K562 (cell line): Measurements from ENCODE around the gene PRICKLE3. TPM values are rescaled to one million over a fixed set of nuclear protein-coding genes. Genes with fewer than 3 reads are reported as not detected.

Experiments used
- CHD1 ChIP-seq: fragments of 200-600 bp; sonication (generic); IDR thresholded peaks from one replicate; pipeline ENCODE4 v1.6.1; 2012; ENCODE audit warnings: mild to moderate bottlenecking, moderate library complexity, low read length, inconsistent platforms
- CTBP1 ChIP-seq: fragments of 450-650 bp; IDR thresholded peaks from 2 replicates; pipeline ENCODE4 v1.6.1; 2016; ENCODE audit warnings: borderline replicate concordance
- POLR2B ChIP-seq: fragments of 450-650 bp; IDR thresholded peaks from 2 replicates; pipeline ENCODE4 v1.6.1; 2018; ENCODE audit warnings: low read depth; ENCODE audit not compliant: partially characterized antibody
- RAD21 ChIP-seq, 2 experiments: fragments of 250-450 bp in 1 of 2; fragments of 450-650 bp in 1 of 2; sonication (Bioruptor Pico) in 1 of 2; formaldehyde crosslinking in 1 of 2; IDR thresholded peaks in 1 of 2; conservative IDR thresholded peaks in 1 of 2; 2 replicates each; pipeline versions ENCODE4 v1.4.0 to v1.8.0; 2020 to 2022; ENCODE audit warnings: mild to moderate bottlenecking in 2 of 2, moderate library complexity in 1 of 2
- RB1 ChIP-seq: fragments of 450-650 bp; IDR thresholded peaks from 2 replicates; pipeline ENCODE4 v1.6.1; 2017; ENCODE audit warnings: low read depth, mild to moderate bottlenecking
- RBFOX2 ChIP-seq: fragments of 200-400 bp; formaldehyde crosslinking; IDR thresholded peaks from 2 replicates; pipeline ENCODE4 v1.6.1; 2017; ENCODE audit warnings: low read depth, mild to moderate bottlenecking, low read length, moderate library complexity
- ZEB2 ChIP-seq: fragments of 450-650 bp; IDR thresholded peaks from 2 replicates; pipeline ENCODE4 v1.6.1; 2016
- ZNF124 ChIP-seq: sonication (generic); formaldehyde crosslinking; IDR thresholded peaks from 2 replicates; pipeline ENCODE4 v1.8.1; 2022; ENCODE audit warnings: missing genetic modification reagents
- ZNF146 ChIP-seq: IDR thresholded peaks from one replicate; pipeline ENCODE4 v1.6.1; 2018; ENCODE audit warnings: missing compliant biosample characterization; ENCODE audit not compliant: unreplicated experiment
- ZNF165 ChIP-seq: fragments of 250-450 bp; sonication (Bioruptor Pico); IDR thresholded peaks from 2 replicates; pipeline ENCODE4 v1.4.0; 2020; ENCODE audit warnings: borderline replicate concordance
- ZNF717 ChIP-seq: fragments of 250-450 bp; sonication (Bioruptor Pico); IDR thresholded peaks from 2 replicates; pipeline ENCODE4 v1.5.0; 2021
- polyA plus RNA-seq, 8 experiments: library from polyadenylated mRNA; depleted of rRNA in 4 of 8; stranded (reverse) in 5 of 8; unstranded in 3 of 8; fragments of >200 nt; fragmentation: Nextera tagmentation in 2 of 8; fragmentation: Illumina TruSeq in 1 of 8; extraction: Ambion mirVana in 2 of 8; extraction: Trizol in 1 of 8; gene quantifications; 2 replicates each; pipeline versions ENCODE4 v1.2.1 to v1.2.3, GENCODE V29; 2011 to 2014; ENCODE audit warnings: inconsistent platforms in 1 of 8, missing spikeins in 1 of 8
- total RNA-seq, 7 experiments: library from RNA; depleted of rRNA in 6 of 7; stranded (reverse); fragments of >200 nt in 6 of 7; fragmentation: Illumina TruSeq in 2 of 7; extraction: Trizol in 2 of 7; gene quantifications; 2 replicates each; pipeline versions ENCODE4 v1.2.1 to v1.2.3, GENCODE V29; 2011 to 2021; ENCODE audit warnings: low replicate concordance in 1 of 7
- TF ChIP-seq, protein P1 (sequence below): sonication (generic); formaldehyde crosslinking; IDR thresholded peaks from 2 replicates; pipeline ENCODE4 v1.4.0; 2020; ENCODE audit warnings: mild to moderate bottlenecking, missing genetic modification reagents
- TF ChIP-seq, protein P2 (sequence below): sonication (generic); formaldehyde crosslinking; IDR thresholded peaks from 2 replicates; pipeline ENCODE4 v1.9.0; 2022; ENCODE audit warnings: mild to moderate bottlenecking, missing genetic modification reagents
- TF ChIP-seq, protein P3 (sequence below): fragments of 250-450 bp; sonication (Bioruptor Pico); IDR thresholded peaks from 2 replicates; pipeline ENCODE4 v1.8.0; 2022; ENCODE audit warnings: moderate library complexity, mild to moderate bottlenecking, inconsistent platforms
- TF ChIP-seq, protein P4 (sequence below), 2 experiments: fragments of 450-650 bp; formaldehyde crosslinking in 1 of 2; IDR thresholded peaks; 2 replicates each; pipeline versions ENCODE4 v1.4.0 to v1.6.1; 2014 to 2020; ENCODE audit warnings: mild to moderate bottlenecking in 2 of 2, borderline replicate concordance in 1 of 2, low read depth in 1 of 2

The PRICKLE3 gene
- total and polyA plus RNA-seq, 9 of the 15 experiments (the other 6 are each of a cell fraction or from before 2014, with no cell fraction given) = 1.1 to 44.3 (median 14.0) TPM

DNA sequence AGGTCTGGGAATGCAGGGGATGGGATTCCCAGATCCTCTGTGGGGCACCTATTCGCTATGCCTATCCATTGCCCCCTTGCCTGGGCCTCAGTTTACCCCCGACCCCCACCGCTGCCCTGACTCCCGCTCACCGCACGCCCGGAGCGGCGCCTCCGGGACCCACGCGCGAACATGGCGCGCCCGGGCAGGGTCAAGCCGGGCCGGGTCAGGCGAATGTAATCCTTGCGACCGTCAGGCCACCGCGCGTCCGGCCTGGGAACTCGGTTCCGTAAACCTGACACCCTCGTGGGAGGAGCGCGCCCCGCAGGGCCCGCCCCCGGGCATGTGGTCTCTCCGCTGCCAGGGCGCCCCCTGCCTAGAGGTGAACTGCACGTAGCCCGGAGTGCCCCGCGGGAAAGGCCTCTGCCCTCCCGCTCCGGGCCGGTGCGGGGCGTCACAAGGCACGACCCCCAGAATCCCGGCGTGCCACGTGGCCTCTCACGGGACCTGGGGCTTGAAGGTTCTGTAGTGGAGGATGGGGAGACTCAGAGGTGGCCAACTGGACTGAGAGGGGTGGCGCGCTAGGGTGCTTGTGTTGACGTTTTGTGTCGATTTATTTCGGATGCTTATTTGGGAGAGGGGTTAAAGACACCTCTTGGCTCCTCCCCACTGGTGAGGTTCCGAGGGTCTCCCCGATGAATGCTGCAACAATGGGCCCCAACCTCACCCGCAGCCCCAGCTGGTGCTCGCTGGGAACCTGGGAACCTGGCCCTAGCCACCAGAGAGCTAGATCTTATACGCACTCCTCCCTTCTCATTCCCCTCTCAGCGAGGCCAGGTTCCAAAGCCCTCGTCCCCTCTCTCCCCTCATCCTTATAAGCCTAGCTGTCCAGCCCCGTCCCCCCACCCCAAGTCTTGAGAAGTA is at the start of gene PRICKLE3 (continued):
- TF ChIP-seq RAD21 (CRISPR knock-in tag; conservative IDR thresholded peaks at IDR 0.05 in 1 of 2, IDR thresholded peaks at IDR 0.05 in 1 of 2) (peak; percentile 30 to 47; a peak in 3 of 4 replicates), POLR2B (peak; percentile 55), RB1 (peak; percentile 68), ZNF717 (CRISPR knock-in tag) (no peak), ZNF165 (no peak), CTBP1 (peak; percentile 72; the same call in 1 of the 2 replicates), ZNF124 (CRISPR knock-in tag) (no peak), ZNF146 (CRISPR knock-in tag) (no peak), RBFOX2 (peak; percentile 92), ZEB2 (no peak), CHD1 (no peak)
- TF ChIP-seq, protein P1, sequence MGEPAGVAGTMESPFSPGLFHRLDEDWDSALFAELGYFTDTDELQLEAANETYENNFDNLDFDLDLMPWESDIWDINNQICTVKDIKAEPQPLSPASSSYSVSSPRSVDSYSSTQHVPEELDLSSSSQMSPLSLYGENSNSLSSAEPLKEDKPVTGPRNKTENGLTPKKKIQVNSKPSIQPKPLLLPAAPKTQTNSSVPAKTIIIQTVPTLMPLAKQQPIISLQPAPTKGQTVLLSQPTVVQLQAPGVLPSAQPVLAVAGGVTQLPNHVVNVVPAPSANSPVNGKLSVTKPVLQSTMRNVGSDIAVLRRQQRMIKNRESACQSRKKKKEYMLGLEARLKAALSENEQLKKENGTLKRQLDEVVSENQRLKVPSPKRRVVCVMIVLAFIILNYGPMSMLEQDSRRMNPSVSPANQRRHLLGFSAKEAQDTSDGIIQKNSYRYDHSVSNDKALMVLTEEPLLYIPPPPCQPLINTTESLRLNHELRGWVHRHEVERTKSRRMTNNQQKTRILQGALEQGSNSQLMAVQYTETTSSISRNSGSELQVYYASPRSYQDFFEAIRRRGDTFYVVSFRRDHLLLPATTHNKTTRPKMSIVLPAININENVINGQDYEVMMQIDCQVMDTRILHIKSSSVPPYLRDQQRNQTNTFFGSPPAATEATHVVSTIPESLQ (CRISPR knock-in tag) = no peak
- TF ChIP-seq, protein P2, sequence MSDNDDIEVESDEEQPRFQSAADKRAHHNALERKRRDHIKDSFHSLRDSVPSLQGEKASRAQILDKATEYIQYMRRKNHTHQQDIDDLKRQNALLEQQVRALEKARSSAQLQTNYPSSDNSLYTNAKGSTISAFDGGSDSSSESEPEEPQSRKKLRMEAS (CRISPR knock-in tag) = peak; percentile 90
- TF ChIP-seq, protein P3, sequence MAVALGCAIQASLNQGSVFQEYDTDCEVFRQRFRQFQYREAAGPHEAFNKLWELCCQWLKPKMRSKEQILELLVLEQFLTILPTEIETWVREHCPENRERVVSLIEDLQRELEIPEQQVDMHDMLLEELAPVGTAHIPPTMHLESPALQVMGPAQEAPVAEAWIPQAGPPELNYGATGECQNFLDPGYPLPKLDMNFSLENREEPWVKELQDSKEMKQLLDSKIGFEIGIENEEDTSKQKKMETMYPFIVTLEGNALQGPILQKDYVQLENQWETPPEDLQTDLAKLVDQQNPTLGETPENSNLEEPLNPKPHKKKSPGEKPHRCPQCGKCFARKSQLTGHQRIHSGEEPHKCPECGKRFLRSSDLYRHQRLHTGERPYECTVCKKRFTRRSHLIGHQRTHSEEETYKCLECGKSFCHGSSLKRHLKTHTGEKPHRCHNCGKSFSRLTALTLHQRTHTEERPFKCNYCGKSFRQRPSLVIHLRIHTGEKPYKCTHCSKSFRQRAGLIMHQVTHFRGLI (CRISPR knock-in tag) = no peak
- TF ChIP-seq, protein P4, sequence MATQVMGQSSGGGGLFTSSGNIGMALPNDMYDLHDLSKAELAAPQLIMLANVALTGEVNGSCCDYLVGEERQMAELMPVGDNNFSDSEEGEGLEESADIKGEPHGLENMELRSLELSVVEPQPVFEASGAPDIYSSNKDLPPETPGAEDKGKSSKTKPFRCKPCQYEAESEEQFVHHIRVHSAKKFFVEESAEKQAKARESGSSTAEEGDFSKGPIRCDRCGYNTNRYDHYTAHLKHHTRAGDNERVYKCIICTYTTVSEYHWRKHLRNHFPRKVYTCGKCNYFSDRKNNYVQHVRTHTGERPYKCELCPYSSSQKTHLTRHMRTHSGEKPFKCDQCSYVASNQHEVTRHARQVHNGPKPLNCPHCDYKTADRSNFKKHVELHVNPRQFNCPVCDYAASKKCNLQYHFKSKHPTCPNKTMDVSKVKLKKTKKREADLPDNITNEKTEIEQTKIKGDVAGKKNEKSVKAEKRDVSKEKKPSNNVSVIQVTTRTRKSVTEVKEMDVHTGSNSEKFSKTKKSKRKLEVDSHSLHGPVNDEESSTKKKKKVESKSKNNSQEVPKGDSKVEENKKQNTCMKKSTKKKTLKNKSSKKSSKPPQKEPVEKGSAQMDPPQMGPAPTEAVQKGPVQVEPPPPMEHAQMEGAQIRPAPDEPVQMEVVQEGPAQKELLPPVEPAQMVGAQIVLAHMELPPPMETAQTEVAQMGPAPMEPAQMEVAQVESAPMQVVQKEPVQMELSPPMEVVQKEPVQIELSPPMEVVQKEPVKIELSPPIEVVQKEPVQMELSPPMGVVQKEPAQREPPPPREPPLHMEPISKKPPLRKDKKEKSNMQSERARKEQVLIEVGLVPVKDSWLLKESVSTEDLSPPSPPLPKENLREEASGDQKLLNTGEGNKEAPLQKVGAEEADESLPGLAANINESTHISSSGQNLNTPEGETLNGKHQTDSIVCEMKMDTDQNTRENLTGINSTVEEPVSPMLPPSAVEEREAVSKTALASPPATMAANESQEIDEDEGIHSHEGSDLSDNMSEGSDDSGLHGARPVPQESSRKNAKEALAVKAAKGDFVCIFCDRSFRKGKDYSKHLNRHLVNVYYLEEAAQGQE (IDR thresholded peaks at IDR 0.05; ENCODE audit: borderline replicate concordance) = peak; percentile 47; the same call in 1 of the 2 replicates
- TF ChIP-seq, protein P4 (CRISPR knock-in tag; IDR thresholded peaks at IDR 0.05; ENCODE audit: low read depth) = 0 out of 2 replicates have a peak, but pooled peaks have one; percentile 17
